ENCODE results near the gene OTOF.
A peak's percentile ranks its signal among the peaks of the same experiment; 100 is the strongest.

Gene OTOF

GRCh38 chr2:26495705-26496297 lies 17.9 kb upstream of the OTOF start:
- no peak for DNase-seq

DNA sequence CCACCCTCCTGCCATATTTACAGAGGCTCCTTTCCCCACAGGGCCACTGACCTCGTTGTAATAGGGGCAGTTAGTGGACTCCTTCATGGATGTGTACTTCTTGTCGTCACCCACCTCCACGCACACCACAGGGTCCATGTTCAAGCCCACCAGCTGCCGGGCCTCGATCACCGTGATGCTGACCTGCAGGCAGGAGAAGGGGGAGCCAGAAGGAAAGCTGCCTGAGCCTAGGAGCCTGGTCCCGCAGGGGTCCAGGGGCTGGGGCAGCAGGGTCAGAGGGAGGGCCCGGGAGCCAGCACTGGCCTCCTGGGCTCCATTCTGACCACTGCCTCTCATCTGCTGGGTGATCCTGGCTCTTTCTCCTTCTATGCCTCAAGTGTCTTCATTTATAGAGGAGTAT lies 17.0 kb upstream of the OTOF start:
- no peak for DNase-seq

- no peak for DNase-seq
Observed at GRCh38 chr2:26494199-26494598, 16.3 kb upstream of the OTOF start.

GRCh38 chr2:26493566-26493965 lies 15.6 kb upstream of the OTOF start:
- peak; percentile 6 for DNase-seq

DNA sequence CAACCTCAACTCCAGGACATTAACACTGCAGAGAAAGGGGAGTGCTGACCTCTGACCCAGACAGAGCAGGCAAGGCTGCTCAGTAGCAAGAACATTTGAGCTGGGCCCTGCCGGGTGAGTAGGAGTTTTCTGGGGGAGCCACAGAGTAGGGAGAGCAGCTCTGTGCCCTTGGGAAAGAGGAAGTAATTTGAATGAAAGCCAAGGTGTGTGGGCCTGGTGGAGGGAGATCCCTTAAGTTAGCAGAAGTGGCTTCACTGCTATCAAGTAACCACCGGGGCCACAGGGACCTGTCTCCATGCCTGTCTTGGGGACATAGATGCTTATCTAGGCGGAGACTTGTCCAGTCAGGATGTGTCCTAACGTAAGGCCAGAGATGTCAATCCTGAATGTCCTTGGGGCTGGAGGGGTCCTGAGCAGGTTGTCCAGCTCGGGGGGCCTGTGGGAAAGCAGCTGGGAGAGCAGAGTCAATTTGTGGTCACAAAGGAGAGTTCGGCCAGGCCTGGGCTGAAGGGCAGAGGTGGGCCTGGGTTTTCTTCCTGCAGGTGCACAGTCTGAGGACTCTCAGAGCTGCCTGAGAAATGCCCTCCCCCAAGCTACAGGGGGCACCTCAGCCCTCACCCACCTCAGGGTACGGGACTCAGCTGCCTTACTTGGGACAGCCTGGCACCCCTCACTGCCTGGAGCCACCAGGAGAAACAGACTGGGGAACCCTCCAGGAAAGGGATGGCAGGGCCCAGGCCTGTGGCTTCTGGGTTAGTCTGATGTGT lies 15.0 kb upstream of the OTOF start:
- no peak for DNase-seq

- DNase-seq, result no peak
Observed at GRCh38 chr2:26491563-26492167, 13.7 kb upstream of the OTOF start.

DNA sequence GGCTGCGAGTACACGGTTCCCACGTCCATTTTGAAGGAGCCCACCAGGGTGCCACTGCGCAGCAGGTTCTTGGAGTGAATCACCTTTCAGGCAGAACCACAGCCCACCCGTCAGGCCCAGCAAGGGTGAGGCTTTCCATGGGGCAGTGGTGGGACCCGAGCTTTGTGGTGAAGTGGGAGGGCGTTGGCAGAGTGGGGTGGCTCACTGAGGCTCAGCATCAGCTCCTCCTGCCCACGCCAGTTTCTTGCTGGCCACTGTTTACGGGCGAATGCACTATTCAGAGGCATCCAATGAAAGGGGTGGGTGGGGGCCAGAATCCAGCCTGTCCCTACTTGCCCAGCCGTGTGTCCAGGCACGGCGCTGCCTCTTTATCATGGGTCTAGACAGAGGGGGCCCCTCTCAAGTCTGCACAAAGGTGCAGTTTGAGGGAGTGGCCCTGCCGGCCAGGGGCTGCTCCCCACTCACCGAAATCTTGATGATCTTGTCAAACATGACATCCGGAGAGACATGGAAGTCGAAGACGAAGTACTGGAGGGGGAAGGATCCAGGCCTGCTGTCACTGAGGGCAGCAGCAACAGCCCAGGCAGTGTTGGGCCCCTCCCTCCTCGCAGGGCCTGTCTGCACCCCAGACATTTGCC lies 11.4 kb upstream of the OTOF start:
- no peak for DNase-seq

- no peak for DNase-seq
Observed at GRCh38 chr2:26488463-26489212, 10.7 kb upstream of the OTOF start.

DNA sequence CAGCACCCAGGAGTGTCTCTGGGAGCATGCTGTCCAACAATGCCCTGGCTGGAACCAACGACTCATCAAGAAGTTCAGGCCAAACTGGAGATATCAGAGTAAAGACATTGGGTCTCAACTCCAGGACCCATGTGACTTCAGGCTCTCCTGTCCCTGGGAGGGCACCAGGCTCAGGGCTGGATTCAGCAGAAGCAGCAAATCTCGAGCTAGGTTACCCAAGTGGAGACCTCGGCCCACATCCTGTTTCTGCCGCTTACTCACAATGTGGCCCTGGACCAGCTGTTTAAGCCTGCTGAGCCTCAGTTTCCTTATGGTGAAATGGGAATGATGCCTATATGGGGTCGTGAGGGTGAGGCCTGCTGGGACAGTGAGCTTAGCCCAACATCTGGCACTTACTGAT lies 9.3 kb upstream of the OTOF start:
- DNase-seq, result no peak

GRCh38 chr2:26486789-26487188 lies 8.9 kb upstream of the OTOF start:
- no peak for DNase-seq

DNA sequence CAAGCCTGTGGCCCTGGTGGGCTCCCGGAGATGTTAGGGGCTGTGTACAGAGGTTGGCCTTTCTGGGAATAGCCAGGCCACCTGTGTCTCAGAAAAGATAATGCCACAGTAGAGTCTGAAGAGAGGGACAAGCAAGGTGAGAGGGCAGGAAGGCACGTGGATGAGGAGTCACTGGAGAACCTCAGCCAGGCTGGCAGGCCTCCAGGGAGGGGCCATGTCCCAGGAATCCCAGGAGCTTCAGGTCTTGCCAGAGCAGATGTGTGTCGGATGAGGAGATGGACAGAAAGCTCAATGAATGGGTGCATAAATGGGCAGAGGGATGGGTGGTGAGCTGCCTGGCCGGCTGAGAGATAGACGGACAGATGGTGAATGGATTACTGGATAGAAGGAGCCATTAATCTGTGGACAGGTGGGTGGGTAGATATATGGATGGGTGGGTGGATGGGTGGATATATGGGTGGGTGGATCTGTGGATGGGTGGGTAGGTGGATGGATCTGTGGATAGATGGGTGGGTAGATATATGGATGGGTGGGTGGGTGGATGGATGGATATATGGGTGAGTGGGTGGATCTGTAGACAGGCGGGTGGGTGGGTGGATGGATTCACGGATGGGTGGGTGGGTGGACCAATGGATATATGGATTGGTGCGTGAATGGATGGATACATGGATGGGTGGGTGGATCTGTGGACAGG lies 7.9 kb upstream of the OTOF start:
- no peak for DNase-seq

- no peak for DNase-seq
Observed at GRCh38 chr2:26485099-26485498, 7.2 kb upstream of the OTOF start.

DNA sequence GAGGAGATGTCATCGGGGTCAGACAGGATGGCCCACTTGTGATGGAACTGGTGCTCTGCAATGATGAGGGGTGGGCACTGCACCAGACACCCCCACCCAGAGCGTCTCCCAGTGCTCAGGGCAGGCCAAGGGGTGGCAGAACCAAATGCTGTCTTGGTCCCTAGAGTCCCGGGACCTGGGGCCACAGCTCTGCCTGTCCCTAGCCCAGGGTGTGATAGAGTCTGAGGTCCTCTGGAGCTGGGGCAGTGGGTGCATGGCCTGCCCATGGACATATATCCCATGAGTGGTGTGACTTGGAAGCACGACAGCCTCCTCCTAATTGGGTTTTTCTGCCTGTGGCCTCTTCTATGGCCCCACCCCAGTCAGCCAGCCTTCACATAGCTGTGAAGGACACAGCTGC lies 6.7 kb upstream of the OTOF start:
- DNase-seq, result no peak

DNA sequence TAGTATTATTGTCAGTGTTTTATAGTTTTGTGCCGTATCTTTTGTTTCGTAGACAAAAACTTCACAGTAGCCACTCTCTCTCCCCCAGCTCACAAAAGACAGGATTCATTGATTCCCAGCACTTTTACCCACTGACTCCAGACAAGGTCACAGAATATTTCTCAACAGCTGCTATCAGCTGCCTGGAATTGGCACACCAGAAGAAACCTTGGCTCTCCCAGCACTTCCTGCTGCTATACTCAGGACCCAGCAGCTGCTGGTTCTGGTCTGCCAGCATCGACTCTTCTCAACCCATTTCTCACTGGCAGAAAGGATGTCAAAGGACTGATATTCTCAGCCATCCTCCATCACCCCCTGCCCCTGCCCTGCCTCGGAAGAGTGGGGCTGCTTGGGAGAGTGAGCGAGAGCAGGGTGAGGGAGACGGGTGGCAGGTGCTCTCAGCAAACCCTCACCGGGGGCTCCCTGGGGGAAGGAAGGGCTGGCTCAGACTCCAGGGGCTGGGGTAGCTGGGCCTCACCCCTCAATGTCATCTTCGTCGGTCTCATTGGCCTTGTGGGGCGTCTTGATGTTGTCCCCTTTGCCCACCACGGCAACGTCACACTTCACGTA lies 6.1 kb upstream of the OTOF start:
- DNase-seq, result no peak

- DNase-seq, result no peak
Observed at GRCh38 chr2:26483516-26483915, 5.6 kb upstream of the OTOF start.

- DNase-seq, result no peak
Observed at GRCh38 chr2:26483027-26483326, 5.1 kb upstream of the OTOF start.

DNA sequence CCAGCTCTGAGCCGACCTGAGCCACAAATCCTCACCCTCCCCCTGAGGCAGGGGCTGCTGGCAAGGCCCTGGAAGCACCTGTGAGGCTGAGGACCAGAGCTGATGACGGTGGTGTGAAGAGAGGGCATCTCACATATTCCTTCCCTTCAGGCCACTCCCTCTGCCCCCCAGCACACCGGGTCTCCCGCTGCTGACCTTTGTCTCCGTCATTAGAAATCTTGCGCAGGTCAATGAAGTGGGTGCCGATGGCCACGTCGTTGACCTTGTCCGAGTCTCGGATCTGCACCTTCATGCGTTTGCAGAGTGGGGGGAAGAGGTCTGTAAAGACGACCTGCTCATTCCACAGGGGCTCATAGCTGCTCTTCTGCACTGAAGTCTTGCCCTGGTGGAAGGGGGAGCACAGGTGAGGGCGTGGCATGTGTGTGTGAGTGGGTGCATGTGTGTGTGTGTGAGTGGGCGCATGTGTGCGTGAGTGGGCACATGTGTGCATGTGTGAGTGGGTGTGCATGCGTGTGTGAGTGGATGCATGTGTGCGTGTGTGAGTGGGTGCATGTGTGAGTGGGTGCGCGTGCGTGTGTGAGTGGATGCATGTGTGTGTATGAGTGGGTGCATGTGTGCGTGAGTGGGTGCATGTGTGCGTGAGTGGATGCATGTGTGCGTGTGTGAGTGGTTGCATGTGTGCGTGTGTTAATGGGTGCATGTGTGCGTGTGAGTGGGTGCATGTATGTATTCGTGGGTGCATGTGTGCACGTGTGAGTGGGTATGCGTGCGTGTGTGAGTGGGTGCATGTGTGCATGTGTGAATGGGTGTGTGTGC lies 4.5 kb upstream of the OTOF start:
- DNase-seq, result no peak

- no peak for DNase-seq
Observed at GRCh38 chr2:26481706-26482105, 3.8 kb upstream of the OTOF start.

- no peak for DNase-seq
Observed at GRCh38 chr2:26480566-26481423, 2.9 kb upstream of the OTOF start.

DNA sequence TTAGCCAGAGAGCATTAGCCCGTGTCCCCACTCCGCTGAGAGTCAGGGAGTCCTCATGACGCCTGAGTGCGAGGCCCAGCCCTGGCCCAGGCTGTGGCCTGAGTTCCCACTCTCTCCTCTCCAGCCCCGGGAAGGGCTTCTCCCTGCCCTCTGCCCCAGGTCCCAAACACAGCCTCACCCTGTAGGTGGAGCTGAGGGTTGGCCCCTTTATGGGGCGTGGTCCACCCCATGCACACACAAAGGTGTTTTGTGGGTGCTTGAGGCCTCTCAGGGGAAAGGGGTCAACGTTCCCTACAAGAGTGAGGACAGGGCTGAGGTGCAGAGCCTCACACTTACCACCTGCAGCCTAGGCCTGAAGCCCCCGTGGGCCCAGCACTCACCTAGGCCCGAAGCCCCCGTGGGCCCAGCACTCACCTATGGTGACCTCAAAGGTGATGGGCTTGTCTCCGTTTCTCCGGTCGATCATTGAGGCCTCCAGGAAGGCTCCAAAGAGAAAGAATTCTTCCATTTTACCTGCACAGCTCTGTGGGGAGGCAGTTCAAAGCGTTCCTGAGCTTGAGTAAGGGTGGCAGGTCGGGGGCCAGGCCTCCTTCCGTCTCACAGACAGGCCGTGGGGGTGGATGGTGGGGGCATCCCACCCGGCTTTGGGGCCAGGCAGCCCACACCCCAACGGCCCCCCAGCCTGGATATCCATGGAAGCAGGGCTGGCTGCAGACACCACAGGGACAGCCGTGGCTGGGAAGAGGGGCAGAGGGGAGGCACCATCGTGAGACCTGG lies 2.1 kb upstream of the OTOF start:
- no peak for DNase-seq
